Panc1 (cell line): ENCODE measurements around the gene PROM1. TPM values are rescaled to one million over a fixed set of nuclear protein-coding genes. Genes with fewer than 3 reads are reported as not detected.

Experiments
- ATAC-seq: fragments of 200-7000 bp; cut with Tn5 transposase; 2 replicates; pipeline ENCODE4 v1.9.1; 2020; ENCODE audit warnings: mild to moderate bottlenecking, moderate library complexity
- BruUV-seq: library from RNA; stranded (reverse); fragments of 400-500 nt; replicated peaks from 2 replicates; lab custom pipeline; 2021; lab: Mats Ljungman, UMichigan
- CTCF ChIA-PET: fragments of 300-600 bp; sonication (Branson Sonifier 250); formaldehyde crosslinking; loops from one replicate; lab custom pipeline; 2022; ENCODE audit warnings: antibody characterized with exemption; lab: Charles Lee
- POLR2A ChIA-PET: fragments of 300-600 bp; sonication (Branson Sonifier 250); formaldehyde crosslinking; loops from one replicate; lab custom pipeline; 2022; ENCODE audit warnings: antibody characterized with exemption; lab: Charles Lee
- DNase-seq: peaks from one replicate; pipeline ENCODE4 v3.0.0-alpha.2; 2010; ENCODE audit warnings: low read depth, low spot score
- H3K27ac ChIP-seq: 2 replicates; pipeline ENCODE4 v1.5.1; 2011; ENCODE audit warnings: mild to moderate bottlenecking, low read length, inconsistent platforms
- H3K27me3 ChIP-seq: fragments of 200-500 bp; sonication (Bioruptor generic); 2 replicates; pipeline ENCODE4 v1.6.0; 2014; ENCODE audit warnings: low read length, inconsistent platforms; ENCODE audit not compliant: control insufficient read depth, insufficient read depth
- H3K36me3 ChIP-seq: fragments of 200-500 bp; sonication (Bioruptor generic); 2 replicates; pipeline ENCODE4 v1.5.1; 2014; ENCODE audit warnings: inconsistent platforms, mild to moderate bottlenecking, low read length, moderate library complexity; ENCODE audit not compliant: control insufficient read depth, insufficient read depth
- H3K4me1 ChIP-seq: 2 replicates; pipeline ENCODE4 v1.5.1; 2011; ENCODE audit warnings: inconsistent platforms, mild to moderate bottlenecking, low read length, moderate library complexity; ENCODE audit not compliant: control insufficient read depth, insufficient read depth
- H3K4me3 ChIP-seq, 2 experiments: 2 replicates each; pipeline ENCODE4 v1.5.1; 2011 to 2012; ENCODE audit warnings: low read depth in 2 of 2, low read length in 2 of 2, mild to moderate bottlenecking in 2 of 2, inconsistent platforms in 1 of 2, moderate library complexity in 1 of 2
- H3K9me3 ChIP-seq: fragments of 200-500 bp; sonication (Bioruptor generic); 2 replicates; pipeline ENCODE4 v1.5.1; 2014; ENCODE audit warnings: low read depth, mild to moderate bottlenecking, inconsistent platforms, low read length, moderate library complexity; ENCODE audit not compliant: control insufficient read depth, insufficient read depth
- POLR2AphosphoS5 ChIP-seq: IDR thresholded peaks from 2 replicates; pipeline ENCODE4 v1.6.1; 2012; ENCODE audit warnings: mild to moderate bottlenecking, low read depth, low read length, moderate library complexity
- SIN3A ChIP-seq: IDR thresholded peaks from 2 replicates; pipeline ENCODE4 v1.6.1; 2012; ENCODE audit warnings: low read depth, mild to moderate bottlenecking, low read length, moderate library complexity, borderline replicate concordance; ENCODE audit not compliant: insufficient read depth
- TCF7L2 ChIP-seq: IDR thresholded peaks from 2 replicates; pipeline ENCODE4 v1.6.1; 2011; ENCODE audit warnings: mild to moderate bottlenecking, low read depth, low read length, inconsistent platforms
- in situ Hi-C: cut with HindIII; loops from 2 replicates; pipeline ENCODE4 v1.10.0; 2016; ENCODE audit warnings: low sequenced_read_pairs, low pct_unique_long_range_greater_than_20kb
- intact Hi-C: fragments of 100-400 bp; cut with micrococcal nuclease; formaldehyde crosslinking; loops from one replicate; pipeline ENCODE4 v1.10.0; 2022; ENCODE audit not compliant: unreplicated experiment
- total RNA-seq: library from RNA; stranded (reverse); gene quantifications from one replicate; pipeline ENCODE4 v1.2.1, GENCODE V29; 2021; ENCODE audit not compliant: unreplicated experiment
- TF ChIP-seq, protein P1 (sequence below): fragments of 450-650 bp; IDR thresholded peaks from 2 replicates; pipeline ENCODE4 v1.5.1; 2017; ENCODE audit warnings: mild to moderate bottlenecking
- TF ChIP-seq, protein P2 (sequence below), 2 experiments: IDR thresholded peaks; 2 replicates each; pipeline ENCODE4 v1.6.1; 2011 to 2012; ENCODE audit warnings: low read depth in 2 of 2, control low read depth in 1 of 2, low read length in 1 of 2, mild to moderate bottlenecking in 1 of 2, moderate library complexity in 1 of 2; ENCODE audit not compliant: insufficient read depth in 1 of 2

Gene PROM1
- total RNA-seq, 1 experiment from 2014 or later = 0.18 TPM

DNA sequence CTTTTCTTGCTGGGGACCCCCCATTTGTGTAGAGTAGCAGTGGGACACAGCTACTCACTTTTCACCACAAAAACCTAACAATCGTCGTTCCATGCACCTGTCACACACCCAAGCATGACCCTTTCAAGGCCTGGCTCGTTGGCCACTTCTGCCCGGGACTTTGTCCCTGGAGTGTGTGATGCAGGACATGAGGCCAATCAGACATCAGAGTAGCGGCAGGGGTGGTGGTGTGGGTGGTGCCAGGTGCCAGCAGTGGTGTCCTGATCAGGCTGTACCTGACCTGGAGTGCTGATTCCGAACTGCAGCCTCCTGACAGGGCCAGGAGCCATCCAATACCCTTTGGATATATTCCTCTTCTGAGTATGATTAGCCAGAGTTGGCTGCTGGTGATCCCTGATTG lies 23.1 kb upstream of the PROM1 start:
- Histone ChIP-seq H3K4me1 (no peaks in the 10 kb centered on the region), H3K27me3 (no peaks in the 10 kb centered on the region), H3K36me3 (no peaks in the 10 kb centered on the region), H3K4me3 (no peak overlapping the region), H3K9me3 (no peaks in the 10 kb centered on the region), H3K27ac (no peak overlapping the region)
- no peak for ATAC-seq
- CTCF ChIA-PET = interaction anchor here (0.5 kb wide), 1 partner anchor 10 kb away, joined by 4 read pairs; no protein-coding TSS in a partner anchor
- POLR2A ChIA-PET = no interaction called here
- intact Hi-C loops = no loop called here
- TF ChIP-seq TCF7L2 = no peak
- TF ChIP-seq SIN3A = no peak
- TF ChIP-seq, protein P1, sequence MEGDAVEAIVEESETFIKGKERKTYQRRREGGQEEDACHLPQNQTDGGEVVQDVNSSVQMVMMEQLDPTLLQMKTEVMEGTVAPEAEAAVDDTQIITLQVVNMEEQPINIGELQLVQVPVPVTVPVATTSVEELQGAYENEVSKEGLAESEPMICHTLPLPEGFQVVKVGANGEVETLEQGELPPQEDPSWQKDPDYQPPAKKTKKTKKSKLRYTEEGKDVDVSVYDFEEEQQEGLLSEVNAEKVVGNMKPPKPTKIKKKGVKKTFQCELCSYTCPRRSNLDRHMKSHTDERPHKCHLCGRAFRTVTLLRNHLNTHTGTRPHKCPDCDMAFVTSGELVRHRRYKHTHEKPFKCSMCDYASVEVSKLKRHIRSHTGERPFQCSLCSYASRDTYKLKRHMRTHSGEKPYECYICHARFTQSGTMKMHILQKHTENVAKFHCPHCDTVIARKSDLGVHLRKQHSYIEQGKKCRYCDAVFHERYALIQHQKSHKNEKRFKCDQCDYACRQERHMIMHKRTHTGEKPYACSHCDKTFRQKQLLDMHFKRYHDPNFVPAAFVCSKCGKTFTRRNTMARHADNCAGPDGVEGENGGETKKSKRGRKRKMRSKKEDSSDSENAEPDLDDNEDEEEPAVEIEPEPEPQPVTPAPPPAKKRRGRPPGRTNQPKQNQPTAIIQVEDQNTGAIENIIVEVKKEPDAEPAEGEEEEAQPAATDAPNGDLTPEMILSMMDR = no peak
- TF ChIP-seq, protein P2, sequence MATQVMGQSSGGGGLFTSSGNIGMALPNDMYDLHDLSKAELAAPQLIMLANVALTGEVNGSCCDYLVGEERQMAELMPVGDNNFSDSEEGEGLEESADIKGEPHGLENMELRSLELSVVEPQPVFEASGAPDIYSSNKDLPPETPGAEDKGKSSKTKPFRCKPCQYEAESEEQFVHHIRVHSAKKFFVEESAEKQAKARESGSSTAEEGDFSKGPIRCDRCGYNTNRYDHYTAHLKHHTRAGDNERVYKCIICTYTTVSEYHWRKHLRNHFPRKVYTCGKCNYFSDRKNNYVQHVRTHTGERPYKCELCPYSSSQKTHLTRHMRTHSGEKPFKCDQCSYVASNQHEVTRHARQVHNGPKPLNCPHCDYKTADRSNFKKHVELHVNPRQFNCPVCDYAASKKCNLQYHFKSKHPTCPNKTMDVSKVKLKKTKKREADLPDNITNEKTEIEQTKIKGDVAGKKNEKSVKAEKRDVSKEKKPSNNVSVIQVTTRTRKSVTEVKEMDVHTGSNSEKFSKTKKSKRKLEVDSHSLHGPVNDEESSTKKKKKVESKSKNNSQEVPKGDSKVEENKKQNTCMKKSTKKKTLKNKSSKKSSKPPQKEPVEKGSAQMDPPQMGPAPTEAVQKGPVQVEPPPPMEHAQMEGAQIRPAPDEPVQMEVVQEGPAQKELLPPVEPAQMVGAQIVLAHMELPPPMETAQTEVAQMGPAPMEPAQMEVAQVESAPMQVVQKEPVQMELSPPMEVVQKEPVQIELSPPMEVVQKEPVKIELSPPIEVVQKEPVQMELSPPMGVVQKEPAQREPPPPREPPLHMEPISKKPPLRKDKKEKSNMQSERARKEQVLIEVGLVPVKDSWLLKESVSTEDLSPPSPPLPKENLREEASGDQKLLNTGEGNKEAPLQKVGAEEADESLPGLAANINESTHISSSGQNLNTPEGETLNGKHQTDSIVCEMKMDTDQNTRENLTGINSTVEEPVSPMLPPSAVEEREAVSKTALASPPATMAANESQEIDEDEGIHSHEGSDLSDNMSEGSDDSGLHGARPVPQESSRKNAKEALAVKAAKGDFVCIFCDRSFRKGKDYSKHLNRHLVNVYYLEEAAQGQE (IDR thresholded peaks at IDR 0.05; ENCODE audit: insufficient read depth in 1 of 2, low read depth in 2 of 2, low read length in 1 of 2) = no peak
- TF ChIP-seq POLR2AphosphoS5 = no peak
- no peak for DNase-seq
- no TSS peak for BruUV-seq
- in situ Hi-C loops = no loop called here

DNA sequence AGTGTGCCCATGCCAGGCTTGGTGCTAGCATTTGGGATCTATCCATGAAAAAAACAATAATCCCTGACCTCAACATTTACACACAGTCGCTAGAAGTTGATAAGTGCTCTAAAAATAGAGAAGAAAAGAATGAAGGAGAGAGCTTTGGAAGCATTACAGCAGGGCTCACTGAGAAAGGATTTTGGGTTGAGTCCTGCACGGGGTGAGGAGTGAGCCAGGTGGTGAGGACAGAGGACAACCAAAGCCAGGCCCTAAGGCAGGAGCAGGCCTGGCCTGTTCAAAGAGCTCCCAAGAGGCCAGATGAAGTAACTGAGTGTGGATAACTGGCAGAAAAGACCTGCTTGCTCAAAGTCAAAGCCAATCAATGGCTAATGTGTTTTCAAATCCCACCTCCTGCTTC lies 20.7 kb upstream of the PROM1 start:
- Histone ChIP-seq H3K27me3 (no peaks in the 10 kb centered on the region), H3K9me3 (no peaks in the 10 kb centered on the region), H3K27ac (no peak overlapping the region), H3K36me3 (no peaks in the 10 kb centered on the region), H3K4me1 (no peaks in the 10 kb centered on the region), H3K4me3 (no peak overlapping the region)
- intact Hi-C loops (no loop called here), in situ Hi-C loops (no loop called here)
- ChIA-PET POLR2A (no interaction called here), CTCF (no interaction called here)
- TF ChIP-seq, protein P1 = no peak
- no peak for TF ChIP-seq TCF7L2
- TF ChIP-seq, protein P2 (IDR thresholded peaks at IDR 0.05; ENCODE audit: insufficient read depth in 1 of 2, low read depth in 2 of 2, low read length in 1 of 2) = no peak
- TF ChIP-seq SIN3A = no peak
- TF ChIP-seq POLR2AphosphoS5 = no peak
- no peak for ATAC-seq
- BruUV-seq = no TSS peak
- DNase-seq = no peak
